Neural progenitor cell (in vitro differentiated cells): ENCODE measurements around the gene JAK1. TPM values are rescaled to one million over a fixed set of nuclear protein-coding genes. Genes with fewer than 3 reads are reported as not detected.

Experiments
- DNase-seq: peaks from one replicate; pipeline ENCODE4 v3.0.0-alpha.2; 2016; ENCODE audit warnings: low spot score
- H2AFZ ChIP-seq: fragments of 200-600 bp; sonication (generic); replicated peaks from 2 replicates; pipeline ENCODE4 v1.6.1; 2016; ENCODE audit warnings: antibody characterized with exemption
- H3F3A ChIP-seq: fragments of 200-600 bp; sonication (generic); 2 replicates; pipeline ENCODE4 v1.6.1; 2016; ENCODE audit warnings: antibody characterized with exemption, low read depth
- H3K27ac ChIP-seq: fragments of 200-600 bp; sonication (generic); 2 replicates; pipeline ENCODE4 v1.5.1; 2016; ENCODE audit warnings: mild to moderate bottlenecking
- H3K27me3 ChIP-seq: fragments of 200-600 bp; sonication (generic); 2 replicates; pipeline ENCODE4 v1.6.1; 2016; ENCODE audit warnings: mild to moderate bottlenecking, moderate library complexity
- H3K36me3 ChIP-seq: fragments of 200-600 bp; sonication (generic); 2 replicates; pipeline ENCODE4 v1.5.1; 2016
- H3K4me1 ChIP-seq: fragments of 200-600 bp; sonication (generic); 2 replicates; pipeline ENCODE4 v1.6.1; 2016; ENCODE audit warnings: mixed run types
- H3K4me2 ChIP-seq: fragments of 200-600 bp; sonication (generic); 2 replicates; pipeline ENCODE4 v1.6.1; 2016
- H3K4me3 ChIP-seq: fragments of 200-600 bp; sonication (generic); 2 replicates; pipeline ENCODE4 v1.5.1; 2016
- H3K79me2 ChIP-seq: fragments of 200-600 bp; sonication (generic); 2 replicates; pipeline ENCODE4 v1.6.1; 2016; ENCODE audit warnings: low read depth
- H3K9ac ChIP-seq: fragments of 200-600 bp; sonication (generic); 2 replicates; pipeline ENCODE4 v1.6.1; 2016
- H3K9me3 ChIP-seq: fragments of 200-600 bp; sonication (generic); 2 replicates; pipeline ENCODE4 v1.5.1; 2016; ENCODE audit warnings: low read depth
- H4K20me1 ChIP-seq: fragments of 200-600 bp; sonication (generic); 2 replicates; pipeline ENCODE4 v1.6.1; 2016; ENCODE audit warnings: low read depth
- H3K27ac Mint-ChIP-seq: 3 replicates; pipeline ENCODE4 v1.8.0; 2021; ENCODE audit warnings: mixed read lengths
- H3K27me3 Mint-ChIP-seq: 2 replicates; pipeline ENCODE4 v1.8.0; 2022; ENCODE audit warnings: low read depth, mild to moderate bottlenecking, inconsistent platforms, moderate library complexity, mixed read lengths; ENCODE audit not compliant: insufficient read depth
- H3K36me3 Mint-ChIP-seq: 3 replicates; pipeline ENCODE4 v1.8.0; 2021; ENCODE audit warnings: mixed read lengths
- H3K4me1 Mint-ChIP-seq: 3 replicates; pipeline ENCODE4 v1.8.0; 2021; ENCODE audit warnings: mixed read lengths
- H3K4me3 Mint-ChIP-seq: 3 replicates; pipeline ENCODE4 v1.8.0; 2021; ENCODE audit warnings: mild to moderate bottlenecking, moderate library complexity, mixed read lengths
- H3K9me3 Mint-ChIP-seq: 3 replicates; pipeline ENCODE4 v1.8.0; 2020; ENCODE audit warnings: mixed read lengths
- EZH2 ChIP-seq: fragments of 200-600 bp; sonication (generic); IDR thresholded peaks from 2 replicates; pipeline ENCODE4 v1.6.1; 2017; ENCODE audit warnings: antibody characterized with exemption, mild to moderate bottlenecking, moderate library complexity
- EZH2phosphoT487 ChIP-seq: fragments of 200-600 bp; sonication (generic); IDR thresholded peaks from 2 replicates; pipeline ENCODE4 v1.6.1; 2017; ENCODE audit warnings: antibody characterized with exemption
- total RNA-seq: library from RNA; depleted of rRNA; stranded (reverse); fragments of >200 nt; gene quantifications from 2 replicates; pipeline ENCODE4 v1.2.3, GENCODE V29; 2015; ENCODE audit warnings: low replicate concordance
- TF ChIP-seq, protein P1 (sequence below): fragments of 200-600 bp; sonication (generic); IDR thresholded peaks from 2 replicates; pipeline ENCODE4 v1.5.1; 2017; ENCODE audit warnings: antibody characterized with exemption, mild to moderate bottlenecking

JAK1 gene
- total RNA-seq, 1 donor from 2014 or later = 6.5 TPM

GRCh38 chr1:64901663-64902062 lies 64.7 kb downstream of the JAK1 start:
- Mint-ChIP-seq H3K4me3 (no peak overlapping the region), H3K27me3 (no peaks in the 10 kb centered on the region), H3K27ac (no peak overlapping the region), H3K4me1 (peaks cover 13% of the 10 kb centered on the region), H3K36me3 (no peaks in the 10 kb centered on the region), H3K9me3 (no peaks in the 10 kb centered on the region)
- H3K36me3 ChIP-seq = no peaks in the 10 kb centered on the region
- H3K9ac ChIP-seq = no peak overlapping the region
- DNase-seq = no peak
- H3K27ac ChIP-seq = no peak overlapping the region
- H3K4me1 ChIP-seq = no peaks in the 10 kb centered on the region
- H2AFZ ChIP-seq = no peak overlapping the region
- no peaks in the 10 kb centered on the region for H4K20me1 ChIP-seq
- TF ChIP-seq EZH2phosphoT487 (no peak), EZH2 (no peak)
- TF ChIP-seq, protein P1, sequence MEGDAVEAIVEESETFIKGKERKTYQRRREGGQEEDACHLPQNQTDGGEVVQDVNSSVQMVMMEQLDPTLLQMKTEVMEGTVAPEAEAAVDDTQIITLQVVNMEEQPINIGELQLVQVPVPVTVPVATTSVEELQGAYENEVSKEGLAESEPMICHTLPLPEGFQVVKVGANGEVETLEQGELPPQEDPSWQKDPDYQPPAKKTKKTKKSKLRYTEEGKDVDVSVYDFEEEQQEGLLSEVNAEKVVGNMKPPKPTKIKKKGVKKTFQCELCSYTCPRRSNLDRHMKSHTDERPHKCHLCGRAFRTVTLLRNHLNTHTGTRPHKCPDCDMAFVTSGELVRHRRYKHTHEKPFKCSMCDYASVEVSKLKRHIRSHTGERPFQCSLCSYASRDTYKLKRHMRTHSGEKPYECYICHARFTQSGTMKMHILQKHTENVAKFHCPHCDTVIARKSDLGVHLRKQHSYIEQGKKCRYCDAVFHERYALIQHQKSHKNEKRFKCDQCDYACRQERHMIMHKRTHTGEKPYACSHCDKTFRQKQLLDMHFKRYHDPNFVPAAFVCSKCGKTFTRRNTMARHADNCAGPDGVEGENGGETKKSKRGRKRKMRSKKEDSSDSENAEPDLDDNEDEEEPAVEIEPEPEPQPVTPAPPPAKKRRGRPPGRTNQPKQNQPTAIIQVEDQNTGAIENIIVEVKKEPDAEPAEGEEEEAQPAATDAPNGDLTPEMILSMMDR = no peak
- H3K9me3 ChIP-seq = no peaks in the 10 kb centered on the region
- no peak overlapping the region for H3K4me3 ChIP-seq
- H3K27me3 ChIP-seq = no peaks in the 10 kb centered on the region
- no peaks in the 10 kb centered on the region for H3K79me2 ChIP-seq
- no peak overlapping the region for H3K4me2 ChIP-seq
- no peaks in the 10 kb centered on the region for H3F3A ChIP-seq

- H3K27ac Mint-ChIP-seq = no peak overlapping the region
- no peak overlapping the region for H3K27ac ChIP-seq
These were observed 65.4 kb downstream of the JAK1 start for GRCh38 chr1:64900916-64901315.

GRCh38 chr1:64898107-64898861 lies 68.1 kb downstream of the JAK1 start:
- Histone ChIP-seq H3F3A (no peaks in the 10 kb centered on the region), H3K9me3 (no peaks in the 10 kb centered on the region), H3K9ac (no peak overlapping the region), H3K4me3 (no peak overlapping the region), H3K4me2 (no peak overlapping the region), H2AFZ (no peak overlapping the region), H4K20me1 (no peaks in the 10 kb centered on the region), H3K27ac (no peak overlapping the region), H3K36me3 (no peaks in the 10 kb centered on the region), H3K79me2 (no peaks in the 10 kb centered on the region), H3K27me3 (no peaks in the 10 kb centered on the region), H3K4me1 (no peaks in the 10 kb centered on the region)
- Mint-ChIP-seq H3K27me3 (no peaks in the 10 kb centered on the region), H3K9me3 (no peaks in the 10 kb centered on the region), H3K36me3 (no peaks in the 10 kb centered on the region), H3K27ac (no peak overlapping the region), H3K4me3 (no peak overlapping the region), H3K4me1 (peaks cover 19% of the 10 kb centered on the region)
- TF ChIP-seq, protein P1 = no peak
- TF ChIP-seq EZH2 = no peak
- TF ChIP-seq EZH2phosphoT487 = no peak
- no peak for DNase-seq

More at GRCh38 chr1:64900916-64901315, 65.4 kb downstream of the JAK1 start:
- H3K9me3 Mint-ChIP-seq = no peaks in the 10 kb centered on the region
- Histone ChIP-seq H3K27me3 (no peaks in the 10 kb centered on the region), H3F3A (no peaks in the 10 kb centered on the region), H3K9ac (no peak overlapping the region), H2AFZ (no peak overlapping the region), H4K20me1 (no peaks in the 10 kb centered on the region), H3K4me1 (no peaks in the 10 kb centered on the region), H3K36me3 (no peaks in the 10 kb centered on the region), H3K4me2 (no peak overlapping the region), H3K9me3 (no peaks in the 10 kb centered on the region), H3K4me3 (no peak overlapping the region), H3K79me2 (no peaks in the 10 kb centered on the region)
- no peaks in the 10 kb centered on the region for H3K36me3 Mint-ChIP-seq
- no peaks in the 10 kb centered on the region for H3K27me3 Mint-ChIP-seq
- H3K4me1 Mint-ChIP-seq = peaks cover 16% of the 10 kb centered on the region
- H3K4me3 Mint-ChIP-seq = no peak overlapping the region
- TF ChIP-seq EZH2 (no peak), EZH2phosphoT487 (no peak)
- TF ChIP-seq, protein P1 = no peak
- no peak for DNase-seq
